GM12865 (cell line): Measurements from ENCODE around the gene TTLL11.

Experiments
- DNase-seq: peaks from one replicate; pipeline ENCODE4 v3.0.0; 2010; ENCODE audit warnings: low read depth
- H3K4me3 ChIP-seq: 2 replicates; pipeline ENCODE4 v1.5.1; 2011; ENCODE audit warnings: mild to moderate bottlenecking, low read depth, low read length, control low read depth
- TF ChIP-seq, protein P1 (sequence below): IDR thresholded peaks from 2 replicates; pipeline ENCODE4 v1.5.1; 2011; ENCODE audit warnings: low read length, control low read depth, low read depth, inconsistent platforms; ENCODE audit not compliant: insufficient read depth; ENCODE audit errors: missing control alignments

The TTLL11 gene

DNA sequence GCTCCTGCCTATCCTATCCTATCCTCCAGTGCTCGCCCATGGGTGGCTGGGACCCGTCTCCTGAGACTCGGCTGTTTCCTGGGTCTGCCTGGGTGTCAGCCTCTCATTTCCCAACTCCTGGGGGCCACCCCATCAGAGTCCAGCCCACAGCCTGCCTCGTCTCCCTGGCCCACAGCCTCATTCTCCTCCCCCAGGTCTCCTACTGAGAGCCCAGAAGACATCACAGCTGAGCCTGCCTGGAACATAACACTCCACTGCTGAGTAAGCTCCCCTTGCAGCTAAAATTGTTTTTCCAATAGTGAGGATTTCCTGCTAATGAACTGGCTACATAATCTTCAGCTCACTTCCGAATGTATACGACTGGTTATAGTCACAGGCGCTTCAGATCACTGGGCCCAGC, 95.3 kb downstream of the TTLL11 start:
- DNase-seq: no peak
- TF ChIP-seq, protein P1, sequence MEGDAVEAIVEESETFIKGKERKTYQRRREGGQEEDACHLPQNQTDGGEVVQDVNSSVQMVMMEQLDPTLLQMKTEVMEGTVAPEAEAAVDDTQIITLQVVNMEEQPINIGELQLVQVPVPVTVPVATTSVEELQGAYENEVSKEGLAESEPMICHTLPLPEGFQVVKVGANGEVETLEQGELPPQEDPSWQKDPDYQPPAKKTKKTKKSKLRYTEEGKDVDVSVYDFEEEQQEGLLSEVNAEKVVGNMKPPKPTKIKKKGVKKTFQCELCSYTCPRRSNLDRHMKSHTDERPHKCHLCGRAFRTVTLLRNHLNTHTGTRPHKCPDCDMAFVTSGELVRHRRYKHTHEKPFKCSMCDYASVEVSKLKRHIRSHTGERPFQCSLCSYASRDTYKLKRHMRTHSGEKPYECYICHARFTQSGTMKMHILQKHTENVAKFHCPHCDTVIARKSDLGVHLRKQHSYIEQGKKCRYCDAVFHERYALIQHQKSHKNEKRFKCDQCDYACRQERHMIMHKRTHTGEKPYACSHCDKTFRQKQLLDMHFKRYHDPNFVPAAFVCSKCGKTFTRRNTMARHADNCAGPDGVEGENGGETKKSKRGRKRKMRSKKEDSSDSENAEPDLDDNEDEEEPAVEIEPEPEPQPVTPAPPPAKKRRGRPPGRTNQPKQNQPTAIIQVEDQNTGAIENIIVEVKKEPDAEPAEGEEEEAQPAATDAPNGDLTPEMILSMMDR: no peak
- no peak overlapping the region for H3K4me3 ChIP-seq

DNA sequence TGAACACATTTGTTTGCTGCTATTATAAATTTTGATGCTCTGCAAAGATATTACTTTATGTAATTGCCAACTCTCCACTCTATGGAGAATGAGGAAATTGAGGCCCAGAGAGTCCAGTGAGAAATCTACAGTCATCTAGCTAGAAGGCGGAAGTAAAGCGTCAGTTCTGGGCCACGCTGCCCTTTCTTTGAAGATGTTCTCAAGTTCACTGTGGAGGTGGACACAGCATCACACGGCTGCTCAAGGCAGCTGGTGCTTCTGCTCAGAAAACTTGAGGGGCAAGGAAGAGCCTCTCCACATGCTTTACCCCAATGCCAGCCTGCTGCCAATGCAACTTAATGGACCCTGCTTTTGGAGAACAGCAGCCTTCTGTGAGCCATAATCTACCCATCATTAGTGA, 96.3 kb downstream of the TTLL11 start:
- TF ChIP-seq, protein P1: no peak
- DNase-seq: no peak
- no peak overlapping the region for H3K4me3 ChIP-seq

DNA sequence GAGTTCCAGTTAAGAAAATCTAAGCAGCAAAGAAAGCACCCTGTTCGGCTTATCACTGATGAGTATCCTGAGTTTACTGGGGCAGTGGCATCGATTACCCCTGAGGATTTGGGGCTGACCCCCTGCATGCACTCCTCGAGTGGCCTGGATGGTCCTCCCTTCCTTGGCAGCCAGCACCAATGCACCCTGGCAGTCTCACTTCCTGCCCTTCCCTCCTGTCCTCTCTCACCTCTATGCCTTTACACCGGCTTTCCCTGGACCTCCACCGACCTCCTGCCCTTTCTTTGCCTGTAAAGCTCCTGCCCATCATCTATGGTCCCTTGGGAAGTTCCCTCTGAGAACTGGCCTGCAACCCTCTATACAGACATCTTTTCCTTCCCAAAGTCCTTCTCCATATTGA, 97.1 kb downstream of the TTLL11 start:
- TF ChIP-seq, protein P1: no peak
- DNase-seq: no peak
- H3K4me3 ChIP-seq: no peak overlapping the region

DNA sequence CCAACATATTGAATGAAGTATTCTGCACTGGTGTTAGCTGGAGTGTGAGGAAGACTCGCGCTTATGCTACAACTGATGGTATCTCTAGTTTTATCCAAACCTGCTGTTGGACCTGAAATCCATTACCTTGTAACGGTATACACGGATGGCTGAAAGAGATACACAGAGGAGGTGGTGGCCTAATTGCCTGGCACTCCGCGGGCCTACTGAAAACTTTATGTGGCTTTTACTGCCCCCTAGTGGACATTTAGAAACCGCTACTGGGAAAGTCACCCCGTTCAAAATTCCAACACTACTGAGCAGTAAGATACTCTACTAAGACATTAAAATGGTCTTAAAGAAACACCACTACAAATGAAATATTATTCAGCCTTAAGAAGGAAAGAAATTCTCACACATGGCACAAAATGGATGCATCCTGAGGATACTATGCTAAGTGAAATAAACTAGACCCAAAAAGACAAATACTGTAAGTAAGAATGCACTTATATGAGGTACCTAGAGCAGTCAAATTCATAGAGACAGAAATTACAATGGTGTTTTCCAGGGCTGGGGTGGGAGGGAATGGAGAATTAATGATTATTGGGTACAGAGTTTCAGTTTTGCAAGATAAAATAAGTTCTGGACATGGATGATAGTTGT, 100.4 kb downstream of the TTLL11 start:
- peak; percentile 71 for DNase-seq
- TF ChIP-seq, protein P1: peak; percentile 64
- H3K4me3 ChIP-seq: no peak overlapping the region

DNA sequence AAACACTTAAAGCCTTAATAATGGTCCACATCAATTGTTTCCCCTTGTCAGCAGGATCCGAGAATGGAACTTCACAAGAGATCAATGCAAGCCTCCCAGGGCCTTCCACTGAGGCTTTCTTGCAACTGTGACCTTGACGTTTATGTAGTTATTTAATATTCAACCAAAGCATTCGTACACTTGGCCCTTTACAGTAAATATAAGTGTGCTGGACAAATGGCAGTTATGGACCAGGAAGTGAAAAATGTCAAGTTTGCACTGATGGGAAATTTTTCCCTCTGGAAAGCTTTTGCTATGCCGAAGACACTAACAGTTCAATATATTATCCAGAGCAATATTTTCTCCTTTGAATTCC, 101.8 kb downstream of the TTLL11 start:
- TF ChIP-seq, protein P1: no peak
- no peak overlapping the region for H3K4me3 ChIP-seq
- DNase-seq: no peak

DNA sequence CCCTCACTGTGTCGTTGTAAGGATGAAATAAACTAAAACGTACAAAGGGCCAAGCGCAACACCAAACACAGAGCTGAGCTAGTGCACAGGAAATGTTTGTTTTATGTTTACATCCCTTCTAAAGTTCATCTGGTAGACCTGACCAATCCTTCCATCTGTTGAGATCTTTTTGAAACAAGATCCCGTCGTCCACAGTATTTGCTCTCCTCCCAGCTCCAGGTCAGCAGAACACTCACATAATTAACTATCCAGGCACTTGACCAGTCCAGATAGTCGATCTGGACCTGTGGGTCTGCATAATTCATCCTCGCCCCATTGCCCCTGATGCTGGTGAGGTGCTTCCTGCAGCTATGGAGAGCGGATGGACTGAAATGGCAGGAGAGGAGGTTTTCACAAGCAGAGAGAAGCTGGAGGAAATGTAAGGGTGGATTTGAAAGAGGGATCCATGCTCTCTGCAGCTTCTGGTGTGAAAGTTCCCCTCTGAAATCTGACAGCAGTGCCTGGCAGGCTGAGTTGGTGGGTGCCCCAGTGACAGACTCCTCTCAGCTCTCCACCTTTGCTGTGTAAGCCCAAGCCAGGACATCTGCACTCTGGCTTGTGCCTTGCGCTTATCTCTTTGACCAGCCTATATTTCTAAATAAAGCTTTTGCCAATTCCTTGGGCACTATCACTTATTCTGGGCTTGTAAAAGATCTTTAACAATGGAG, 102.4 kb downstream of the TTLL11 start:
- no peak for DNase-seq
- no peak overlapping the region for H3K4me3 ChIP-seq
- TF ChIP-seq, protein P1: no peak

DNA sequence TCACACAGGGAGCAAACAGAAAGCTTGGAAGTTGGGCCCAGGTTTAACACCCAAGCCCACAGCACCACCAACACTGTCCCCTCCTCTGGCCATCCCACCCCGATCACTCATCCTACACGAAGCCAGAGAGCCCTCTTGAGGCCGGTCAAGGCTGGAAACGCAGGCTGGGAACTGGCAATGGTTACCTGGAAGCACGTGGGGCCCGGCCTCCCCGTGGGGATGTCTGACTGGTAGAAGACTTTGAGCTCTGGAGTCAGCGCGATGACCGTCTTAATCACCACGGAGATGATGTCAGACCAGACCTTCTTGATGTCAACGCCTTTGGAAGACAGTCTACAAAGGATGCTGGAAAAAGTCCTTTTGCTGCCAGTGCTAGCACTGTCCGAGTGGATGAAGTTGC, 104.1 kb downstream of the TTLL11 start:
- H3K4me3 ChIP-seq: no peak overlapping the region
- no peak for DNase-seq
- TF ChIP-seq, protein P1: no peak
